Coronary artery (tissue), 2 donors: Measurements from ENCODE around the gene CCDC88B.

Experiments used
- DNase-seq: peaks from one replicate; pipeline ENCODE4 v3.0.0-alpha.2; 2017; ENCODE audit warnings: low spot score
- H3K27ac ChIP-seq, 2 donors: fragments of 200-600 bp; sonication (generic); one replicate each; pipeline ENCODE4 v1.5.1; 2016 to 2019
- H3K4me3 ChIP-seq: fragments of 200-600 bp; sonication (generic); 2 replicates; pipeline ENCODE4 v1.5.1; 2016; ENCODE audit warnings: mild to moderate bottlenecking, moderate library complexity
- TF ChIP-seq, protein P1 (sequence below): fragments of 200-600 bp; sonication (generic); IDR thresholded peaks from one replicate; pipeline ENCODE4 v1.5.1; 2019; ENCODE audit warnings: antibody characterized with exemption

The CCDC88B gene

DNA sequence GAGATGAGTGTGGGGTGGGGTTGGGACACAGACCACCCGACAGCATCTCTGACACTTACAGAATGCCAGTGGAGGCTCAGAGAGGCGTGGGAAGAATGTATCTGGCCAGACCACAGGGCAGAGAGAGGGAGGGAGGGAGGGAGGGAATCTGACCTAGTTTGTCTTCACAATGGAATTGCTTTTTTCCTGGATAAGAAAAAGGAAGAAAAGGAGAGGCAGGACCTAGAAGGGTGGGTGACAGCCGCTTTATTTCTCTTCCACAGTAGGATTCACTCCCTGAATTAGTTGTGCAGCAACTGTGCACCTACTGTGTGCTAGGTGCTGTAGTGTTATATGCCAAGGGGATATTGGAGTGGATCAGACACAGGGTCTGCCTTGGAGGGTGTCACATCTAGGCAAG, 45.2 kb upstream of the CCDC88B start:
- no peak overlapping the region for H3K27ac ChIP-seq
- no peak overlapping the region for H3K4me3 ChIP-seq
- no peak for DNase-seq
- TF ChIP-seq, protein P1, sequence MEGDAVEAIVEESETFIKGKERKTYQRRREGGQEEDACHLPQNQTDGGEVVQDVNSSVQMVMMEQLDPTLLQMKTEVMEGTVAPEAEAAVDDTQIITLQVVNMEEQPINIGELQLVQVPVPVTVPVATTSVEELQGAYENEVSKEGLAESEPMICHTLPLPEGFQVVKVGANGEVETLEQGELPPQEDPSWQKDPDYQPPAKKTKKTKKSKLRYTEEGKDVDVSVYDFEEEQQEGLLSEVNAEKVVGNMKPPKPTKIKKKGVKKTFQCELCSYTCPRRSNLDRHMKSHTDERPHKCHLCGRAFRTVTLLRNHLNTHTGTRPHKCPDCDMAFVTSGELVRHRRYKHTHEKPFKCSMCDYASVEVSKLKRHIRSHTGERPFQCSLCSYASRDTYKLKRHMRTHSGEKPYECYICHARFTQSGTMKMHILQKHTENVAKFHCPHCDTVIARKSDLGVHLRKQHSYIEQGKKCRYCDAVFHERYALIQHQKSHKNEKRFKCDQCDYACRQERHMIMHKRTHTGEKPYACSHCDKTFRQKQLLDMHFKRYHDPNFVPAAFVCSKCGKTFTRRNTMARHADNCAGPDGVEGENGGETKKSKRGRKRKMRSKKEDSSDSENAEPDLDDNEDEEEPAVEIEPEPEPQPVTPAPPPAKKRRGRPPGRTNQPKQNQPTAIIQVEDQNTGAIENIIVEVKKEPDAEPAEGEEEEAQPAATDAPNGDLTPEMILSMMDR, result no peak

DNA sequence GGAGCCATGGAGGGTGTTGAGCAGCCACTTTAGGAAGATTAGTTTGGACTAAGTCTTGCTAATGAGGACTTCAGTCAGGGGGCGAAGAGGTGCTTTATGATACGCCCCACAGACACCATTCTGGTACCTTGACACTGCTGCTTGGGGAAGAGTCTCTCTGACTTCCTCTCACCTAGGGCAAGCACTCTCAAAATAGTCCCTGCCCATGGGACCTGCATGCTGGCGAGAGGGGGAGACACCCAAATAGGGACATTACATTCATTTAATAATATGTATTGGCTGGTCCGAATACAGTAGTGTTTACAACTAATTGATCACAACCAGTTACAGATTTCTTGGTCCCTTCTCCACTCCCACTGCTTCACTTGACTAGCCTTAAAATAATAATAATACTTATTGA, 44.2 kb upstream of the CCDC88B start:
- DNase-seq, result no peak
- Histone ChIP-seq H3K27ac (no peak overlapping the region), H3K4me3 (no peak overlapping the region)
- TF ChIP-seq, protein P1, result no peak

DNA sequence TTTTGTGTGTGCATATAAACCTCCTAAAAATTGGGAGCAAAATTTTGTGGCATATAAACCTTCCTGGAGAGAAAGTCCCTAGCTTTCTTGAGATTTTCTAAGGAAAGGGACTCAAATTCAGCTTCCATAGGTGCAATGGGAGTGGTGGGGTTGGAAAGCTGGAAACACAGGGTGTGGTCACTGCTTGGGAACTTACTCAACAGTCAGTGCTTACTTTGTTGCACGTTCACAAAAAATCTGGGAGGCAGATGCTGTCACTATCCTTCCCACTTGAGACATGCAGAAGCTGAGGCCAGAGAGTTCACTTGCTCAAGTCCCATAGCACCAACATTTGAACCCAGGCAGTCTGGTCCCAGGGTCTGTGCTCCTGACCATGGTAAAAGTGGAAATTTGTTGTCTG, 43.8 kb upstream of the CCDC88B start:
- Histone ChIP-seq H3K27ac (no peak overlapping the region), H3K4me3 (no peak overlapping the region)
- TF ChIP-seq, protein P1, result no peak

DNA sequence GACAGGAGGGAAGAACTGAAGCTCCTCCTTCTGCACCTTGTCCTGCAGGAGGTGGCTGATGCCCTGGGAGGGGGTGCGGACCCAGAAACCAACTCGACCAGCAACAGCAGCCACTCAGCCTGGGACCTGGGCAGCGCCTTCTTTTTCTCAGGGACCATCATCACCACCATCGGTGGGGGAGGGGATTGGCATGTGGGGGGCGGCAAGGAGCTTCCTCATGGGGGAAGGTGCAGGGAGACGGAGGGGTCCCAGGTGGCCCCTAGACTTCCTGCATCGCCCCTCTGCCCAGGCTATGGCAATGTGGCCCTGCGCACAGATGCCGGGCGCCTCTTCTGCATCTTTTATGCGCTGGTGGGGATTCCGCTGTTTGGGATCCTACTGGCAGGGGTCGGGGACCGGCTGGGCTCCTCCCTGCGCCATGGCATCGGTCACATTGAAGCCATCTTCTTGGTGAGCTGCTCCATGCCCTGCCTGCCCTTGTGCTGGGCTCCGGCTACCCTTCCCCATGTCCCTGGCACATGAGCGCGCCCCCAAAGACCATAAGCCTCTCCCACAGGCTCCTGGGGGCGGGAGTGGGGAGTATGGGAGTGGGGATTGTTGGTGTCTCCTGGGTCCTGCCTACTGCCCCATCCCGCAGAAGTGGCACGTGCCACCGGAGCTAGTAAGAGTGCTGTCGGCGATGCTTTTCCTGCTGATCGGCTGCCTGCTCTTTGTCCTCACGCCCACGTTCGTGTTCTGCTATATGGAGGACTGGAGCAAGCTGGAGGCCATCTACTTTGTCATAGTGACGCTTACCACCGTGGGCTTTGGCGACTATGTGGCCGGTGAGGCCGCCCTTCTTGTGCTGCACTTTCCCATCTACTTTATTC, 42.9 kb upstream of the CCDC88B start:
- DNase-seq, result no peak
- no peak overlapping the region for H3K27ac ChIP-seq
- H3K4me3 ChIP-seq, result no peak overlapping the region
- TF ChIP-seq, protein P1, result no peak

More for the DNA sequence above, 43.8 kb upstream of the CCDC88B start:
- no peak for DNase-seq

DNA sequence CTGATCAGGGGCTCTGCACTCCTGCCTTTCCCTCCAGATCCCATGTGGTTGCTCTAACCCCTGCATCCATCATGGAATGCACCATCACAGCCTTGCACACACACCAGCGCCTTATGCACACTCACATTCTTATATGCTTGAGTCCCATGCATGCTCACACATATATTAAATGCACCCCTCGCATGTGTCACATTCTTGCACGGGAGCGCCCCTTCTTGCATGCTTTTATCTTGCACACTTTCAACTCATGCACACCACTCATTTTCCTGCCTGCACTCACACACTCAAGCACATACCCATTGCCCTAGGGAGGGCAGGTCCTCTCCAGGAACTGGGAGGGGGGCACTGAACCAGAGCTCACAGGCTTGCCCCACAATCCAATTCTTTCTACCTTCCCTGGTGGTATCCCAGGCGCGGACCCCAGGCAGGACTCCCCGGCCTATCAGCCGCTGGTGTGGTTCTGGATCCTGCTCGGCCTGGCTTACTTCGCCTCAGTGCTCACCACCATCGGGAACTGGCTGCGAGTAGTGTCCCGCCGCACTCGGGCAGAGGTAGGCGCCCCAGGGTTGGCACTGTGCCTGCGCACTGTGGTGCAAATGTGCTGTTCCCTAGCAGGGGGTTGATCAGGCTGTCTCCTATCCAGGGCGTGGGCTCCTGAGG, 42.2 kb upstream of the CCDC88B start:
- H3K4me3 ChIP-seq, result no peak overlapping the region
- no peak for DNase-seq
- TF ChIP-seq, protein P1, result no peak
- no peak overlapping the region for H3K27ac ChIP-seq

DNA sequence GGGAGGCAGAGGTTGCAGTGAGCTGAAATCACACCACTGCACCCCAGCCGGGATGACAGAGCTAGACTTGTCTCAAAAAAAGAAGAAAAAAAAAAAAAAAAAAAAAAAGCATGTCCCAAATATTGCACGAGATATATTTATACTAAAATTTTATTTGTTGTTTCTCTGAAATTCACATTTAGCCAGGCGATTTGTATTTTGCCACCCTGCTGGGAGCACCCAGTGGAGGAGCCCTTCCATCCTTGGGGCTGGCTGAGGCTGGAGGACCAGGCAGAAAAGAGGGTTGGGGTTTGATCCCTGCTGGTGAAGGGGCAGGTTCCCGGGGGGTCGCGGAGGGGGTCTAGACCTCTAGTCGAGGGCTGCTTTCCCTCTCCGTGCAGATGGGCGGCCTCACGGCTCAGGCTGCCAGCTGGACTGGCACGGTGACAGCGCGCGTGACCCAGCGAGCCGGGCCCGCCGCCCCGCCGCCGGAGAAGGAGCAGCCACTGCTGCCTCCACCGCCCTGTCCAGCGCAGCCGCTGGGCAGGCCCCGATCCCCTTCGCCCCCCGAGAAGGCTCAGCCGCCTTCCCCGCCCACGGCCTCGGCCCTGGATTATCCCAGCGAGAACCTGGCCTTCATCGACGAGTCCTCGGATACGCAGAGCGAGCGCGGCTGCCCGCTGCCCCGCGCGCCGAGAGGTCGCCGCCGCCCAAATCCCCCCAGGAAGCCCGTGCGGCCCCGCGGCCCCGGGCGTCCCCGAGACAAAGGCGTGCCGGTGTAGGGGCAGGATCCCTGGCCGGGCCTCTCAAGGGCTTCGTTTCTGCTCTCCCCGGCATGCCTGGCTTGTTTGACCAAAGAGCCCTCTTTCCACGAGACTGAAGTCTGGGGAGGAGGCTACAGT, 40.8 kb upstream of the CCDC88B start:
- peak overlapping the region in 1 of 2 donors; percentile 6 for H3K27ac ChIP-seq
- H3K4me3 ChIP-seq, result peak overlapping the region; percentile 74
- TF ChIP-seq, protein P1, result no peak
- DNase-seq, result no peak
